HG03565 (cell line): ENCODE data around the gene ESYT2.

ENCODE experiments used
- ATAC-seq: cut with Tn5 transposase; IDR thresholded peaks from one replicate; pipeline ENCODE4 v1.9.1; 2021; ENCODE audit warnings: mild to moderate bottlenecking, moderate library complexity; ENCODE audit not compliant: unreplicated experiment

ESYT2 gene

DNA sequence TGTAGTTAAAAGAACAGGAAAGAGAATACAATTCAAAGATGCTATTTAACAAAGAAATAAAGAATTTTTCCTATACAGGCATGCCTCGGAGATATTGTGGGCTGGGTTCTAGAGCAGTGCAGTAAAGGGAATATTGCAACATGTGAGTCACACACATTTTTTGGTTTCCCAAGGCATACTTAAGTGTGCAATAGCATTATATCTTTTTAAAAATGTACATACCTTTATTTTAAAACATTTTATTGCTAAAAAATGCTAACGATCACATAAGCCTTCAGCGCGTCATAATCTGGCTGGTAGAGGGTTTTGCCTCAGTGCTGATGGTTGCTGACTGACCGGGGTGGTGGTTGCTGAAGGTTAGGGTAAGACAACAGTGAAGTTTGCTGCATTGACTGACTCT is 54.4 kb downstream of the ESYT2 start:
- ATAC-seq: no peak

DNA sequence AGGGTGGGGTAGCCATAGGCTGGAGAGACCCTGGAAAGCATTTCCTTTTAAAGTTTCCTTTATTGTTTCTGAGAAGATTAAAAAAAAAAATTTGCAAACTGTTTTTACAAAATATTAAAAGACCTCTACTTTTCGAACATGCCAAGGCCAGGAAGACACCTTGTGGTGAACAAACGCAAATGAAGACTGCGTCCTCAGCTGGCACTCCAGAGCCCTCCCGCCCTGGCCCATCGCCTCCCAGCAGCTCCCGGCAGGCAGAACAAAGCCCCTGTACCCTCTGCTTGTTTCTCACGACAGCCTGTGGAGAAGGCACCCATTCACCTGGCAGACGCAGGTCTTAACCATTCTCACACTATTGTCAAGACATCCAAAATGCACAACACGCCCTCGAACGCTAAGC is 56.4 kb downstream of the ESYT2 start:
- ATAC-seq: no peak

DNA sequence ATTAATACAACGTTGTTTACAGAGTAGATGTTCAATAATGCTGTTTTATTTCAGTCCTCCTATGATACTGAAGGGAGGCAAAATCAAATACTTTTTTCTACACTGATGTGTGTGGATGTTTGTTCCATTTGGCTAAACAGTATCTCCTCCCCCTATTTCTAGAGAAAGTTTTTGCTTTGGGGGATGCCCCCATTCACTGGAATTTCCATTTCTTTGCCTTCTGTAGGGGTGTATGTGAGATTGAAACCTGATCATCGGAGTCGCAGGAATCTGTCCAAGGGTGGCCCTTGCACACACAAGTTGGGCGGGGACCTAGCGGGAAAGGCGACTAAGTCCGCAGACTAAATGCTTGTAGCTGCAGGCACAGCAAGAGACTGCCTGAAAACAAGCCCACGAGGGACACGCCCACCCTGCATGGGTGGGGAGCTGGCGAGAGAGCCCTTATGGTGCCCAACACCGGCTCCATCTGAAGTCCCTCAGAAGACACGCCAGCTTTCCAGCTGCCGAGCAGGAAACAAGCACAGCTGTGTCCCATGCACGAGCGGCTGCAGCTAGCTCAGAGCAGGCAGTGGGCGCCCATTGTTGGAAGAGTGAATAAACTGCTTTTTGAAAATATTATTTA is 58.0 kb downstream of the ESYT2 start:
- ATAC-seq: no peak

DNA sequence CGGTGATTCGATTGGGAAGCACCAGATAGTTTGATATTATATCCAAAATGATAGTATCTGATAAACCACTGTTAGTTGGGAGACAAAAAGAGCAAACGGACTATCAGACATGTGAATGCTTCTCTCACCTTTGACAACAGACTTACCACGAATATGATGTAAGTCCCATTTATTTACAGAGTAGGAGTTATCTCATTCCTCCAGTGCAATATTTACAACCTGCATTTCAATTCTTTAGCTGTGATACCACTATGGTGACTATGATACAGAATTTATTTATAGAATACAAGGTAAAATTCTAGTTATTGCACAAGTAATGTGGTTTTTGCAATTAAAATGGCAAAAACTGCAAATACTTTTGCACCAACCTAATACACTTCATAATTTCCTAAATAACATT is 61.6 kb downstream of the ESYT2 start:
- ATAC-seq: no peak

DNA sequence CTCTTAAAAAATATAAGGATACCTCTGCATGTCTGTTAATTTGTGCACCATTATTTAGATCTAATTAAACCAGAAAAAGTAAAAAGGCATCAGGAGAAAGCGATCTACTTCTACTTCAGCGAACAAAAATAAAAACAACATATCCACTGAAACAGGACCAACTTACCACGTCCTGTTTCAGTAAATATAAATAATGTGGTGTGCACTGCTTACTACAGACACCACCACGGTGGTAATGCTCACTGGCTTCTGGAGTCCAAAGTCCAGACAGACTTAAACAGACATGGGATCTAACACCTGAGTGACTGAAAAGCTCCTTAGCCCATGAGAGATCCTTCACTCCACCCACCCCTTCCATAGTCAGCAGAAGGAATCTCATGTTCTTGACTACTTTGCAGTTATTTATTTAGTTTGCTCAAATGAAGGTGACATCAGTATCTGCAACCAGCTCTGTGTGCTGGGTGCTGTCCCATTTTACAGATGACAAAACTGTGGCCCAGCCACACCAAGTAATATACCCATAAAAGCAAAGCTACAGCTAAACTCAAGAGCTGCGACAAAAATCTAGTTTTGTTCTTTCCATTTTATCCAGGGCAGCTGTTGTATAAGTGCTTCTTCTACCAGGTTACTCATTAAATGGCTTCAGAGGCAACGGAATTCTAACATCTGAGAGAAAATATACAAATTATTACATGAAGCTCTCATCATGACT is 62.6 kb downstream of the ESYT2 start:
- ATAC-seq: no peak

DNA sequence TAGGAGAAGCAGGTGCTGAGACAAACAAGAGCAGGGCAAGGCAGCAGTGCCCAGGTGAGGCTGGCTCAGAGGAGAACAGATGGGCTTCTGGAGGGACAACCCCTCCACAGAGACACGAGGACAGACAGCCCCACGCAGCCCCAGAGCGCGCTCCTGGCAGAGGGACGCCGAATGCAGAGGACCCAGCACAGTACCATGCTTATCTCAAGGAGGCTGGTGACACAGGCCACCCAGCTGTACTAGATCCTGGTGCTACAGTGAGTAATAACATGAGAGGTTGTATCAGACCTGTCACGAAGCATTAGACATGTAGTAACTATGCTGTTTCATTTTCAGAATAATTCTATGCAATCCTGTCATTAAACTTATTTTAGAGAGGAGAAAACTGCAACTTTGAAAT is 64.3 kb downstream of the ESYT2 start:
- no peak for ATAC-seq

DNA sequence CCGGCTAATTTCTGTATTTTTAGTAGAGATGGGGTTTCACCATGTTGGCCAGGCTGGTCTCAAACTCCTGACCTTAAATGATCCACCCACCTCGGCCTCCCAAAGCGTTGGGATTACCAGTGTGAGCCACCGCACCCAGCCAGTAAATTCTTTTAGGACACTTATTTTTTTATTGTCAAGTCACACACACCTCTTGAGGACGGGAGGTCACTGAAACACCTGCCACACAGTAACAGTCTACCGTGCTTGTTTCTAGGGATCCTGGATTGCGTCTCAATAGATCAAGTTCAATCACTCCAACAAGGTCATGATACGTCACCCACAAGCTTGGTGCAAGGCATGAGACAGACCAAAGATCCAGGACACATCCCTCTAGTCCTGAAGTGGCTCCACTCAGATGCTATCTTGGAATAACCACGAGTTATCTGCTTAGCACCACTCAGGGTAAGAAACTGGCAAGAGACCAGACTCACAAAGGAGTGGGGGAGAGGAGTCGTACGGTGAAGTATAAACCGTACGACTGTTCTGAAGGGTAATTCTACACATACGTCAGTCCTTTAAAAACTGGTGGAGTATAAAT is 65.8 kb downstream of the ESYT2 start:
- no peak for ATAC-seq

DNA sequence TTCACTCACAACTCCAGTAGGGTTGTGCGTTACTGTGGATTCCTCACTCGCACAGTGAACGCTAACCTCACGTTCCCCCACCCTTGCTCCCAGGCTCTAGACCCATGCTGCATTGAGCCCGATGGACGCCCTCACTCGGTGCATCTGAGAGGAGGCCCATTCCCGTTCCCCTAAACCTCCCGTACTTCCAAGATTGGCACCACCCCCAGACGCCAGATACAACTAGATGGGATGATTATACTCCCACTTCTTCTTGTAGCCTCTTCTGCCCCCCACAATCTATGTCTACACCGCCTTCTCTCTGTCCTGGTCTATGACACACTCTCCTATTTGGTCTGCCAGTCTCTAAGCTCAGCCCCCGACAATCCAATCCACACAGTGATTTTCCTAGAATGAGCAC is 67.4 kb downstream of the ESYT2 start:
- no peak for ATAC-seq

DNA sequence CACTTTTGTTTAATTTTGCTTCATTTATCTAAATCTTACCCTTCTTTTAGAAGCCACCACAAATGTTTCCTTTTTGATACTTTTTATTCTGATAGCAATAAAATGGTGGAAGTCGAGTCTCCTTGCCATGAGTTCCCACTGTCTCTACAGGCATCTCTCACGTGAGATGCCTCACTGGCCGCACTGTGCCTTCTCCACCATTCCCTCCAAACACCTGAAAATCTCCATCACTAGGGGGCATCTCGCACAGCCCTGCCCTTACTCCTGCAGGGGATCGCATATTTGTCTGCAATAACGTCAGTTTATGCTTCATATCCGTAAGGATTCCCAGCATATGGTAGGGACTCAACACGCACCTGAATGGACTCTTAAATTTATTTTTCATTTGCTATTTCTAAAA is 68.4 kb downstream of the ESYT2 start:
- no peak for ATAC-seq

DNA sequence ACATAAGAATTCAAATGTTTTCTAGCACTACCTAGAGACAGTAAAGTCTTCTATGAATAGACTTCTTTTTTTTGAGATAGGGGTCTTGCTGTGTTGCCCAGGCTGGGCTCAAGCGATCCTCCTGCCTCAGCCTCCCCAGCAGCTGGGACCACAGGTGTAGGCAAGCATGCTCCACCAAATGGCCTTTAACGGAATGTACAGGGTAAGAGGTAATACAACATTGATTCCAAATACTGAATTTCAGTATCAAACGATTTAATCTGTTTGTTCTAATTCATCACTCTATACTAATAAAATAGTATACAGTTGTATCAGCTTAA is 68.9 kb downstream of the ESYT2 start:
- ATAC-seq: no peak

DNA sequence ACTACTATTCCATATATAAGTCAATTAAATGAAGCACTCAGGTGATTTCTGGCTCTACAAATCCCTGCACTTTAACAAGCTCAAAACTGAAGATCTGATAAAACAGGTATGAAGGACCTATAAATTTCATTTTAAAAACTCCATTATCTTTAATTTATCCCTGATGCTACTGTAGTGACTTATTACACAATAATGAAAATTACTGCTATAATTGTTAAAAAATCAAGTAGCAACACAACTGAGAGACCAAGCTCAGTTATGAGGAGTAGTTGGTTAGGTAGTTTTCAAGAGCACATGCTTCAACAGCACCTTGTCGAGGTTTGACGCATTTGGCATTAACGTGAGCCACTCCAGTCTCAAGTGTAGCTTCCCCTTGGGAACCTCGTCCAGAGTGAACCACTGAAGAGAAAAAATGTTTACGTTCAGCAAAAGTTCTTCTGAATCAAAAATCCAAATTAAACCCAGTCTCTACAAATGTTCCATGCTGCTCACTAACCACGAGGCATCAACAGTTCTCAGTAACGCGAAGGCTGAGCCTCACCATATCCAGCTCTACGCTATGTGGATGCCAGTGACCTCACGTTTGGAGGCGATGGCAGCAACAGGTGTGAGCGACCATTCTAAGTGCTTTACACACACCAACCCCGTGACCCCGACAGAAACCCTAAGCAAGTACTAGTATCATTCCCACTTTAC is 69.4 kb downstream of the ESYT2 start:
- no peak for ATAC-seq

DNA sequence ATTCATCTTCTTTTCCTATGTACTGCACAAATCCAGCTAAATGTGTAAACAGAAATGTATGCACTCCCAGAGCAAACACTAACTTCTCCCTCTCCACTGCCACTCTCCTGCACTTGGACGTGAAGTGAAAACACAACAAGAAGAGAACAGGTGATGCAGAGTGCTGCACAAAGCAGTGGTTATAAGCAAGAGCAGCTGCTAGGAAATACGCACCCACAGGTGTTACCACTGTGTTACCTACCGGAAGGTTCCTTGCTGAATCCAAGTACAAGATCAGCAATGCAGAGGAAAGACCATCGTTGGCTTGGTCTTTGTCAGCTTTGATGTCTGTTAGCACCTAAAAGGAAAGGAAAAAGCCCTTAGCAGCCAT is 70.1 kb downstream of the ESYT2 start:
- ATAC-seq: no peak

DNA sequence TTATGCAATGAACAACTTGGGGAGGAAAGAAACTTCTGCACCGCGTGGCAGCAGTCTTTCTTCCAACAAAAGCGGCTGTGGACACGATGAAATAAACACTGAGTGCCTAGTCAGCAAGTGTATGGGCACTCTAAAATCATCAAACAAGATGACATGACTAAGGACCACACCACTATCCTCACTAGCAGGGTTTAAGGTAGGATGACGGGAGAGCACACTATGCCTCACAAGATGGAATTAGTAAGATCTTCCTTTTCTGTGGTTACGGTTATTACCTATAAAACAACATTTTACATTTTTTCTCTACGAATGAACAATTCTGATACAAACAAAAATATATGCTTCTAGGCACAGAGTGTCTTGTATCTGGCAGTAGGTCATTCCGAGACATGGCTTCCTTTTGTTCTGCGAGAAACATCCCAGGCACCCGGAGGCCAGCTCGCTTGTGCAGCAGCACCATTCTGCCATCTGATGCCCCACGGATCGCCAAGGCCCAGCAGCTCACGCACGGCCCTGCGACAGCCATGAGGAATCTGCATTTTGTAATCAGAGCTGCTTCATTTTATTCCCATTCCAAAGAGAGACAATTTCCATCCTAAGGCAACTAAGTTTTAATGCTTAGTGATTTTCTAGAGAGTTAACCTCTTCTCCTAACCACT is 70.6 kb downstream of the ESYT2 start:
- no peak for ATAC-seq

DNA sequence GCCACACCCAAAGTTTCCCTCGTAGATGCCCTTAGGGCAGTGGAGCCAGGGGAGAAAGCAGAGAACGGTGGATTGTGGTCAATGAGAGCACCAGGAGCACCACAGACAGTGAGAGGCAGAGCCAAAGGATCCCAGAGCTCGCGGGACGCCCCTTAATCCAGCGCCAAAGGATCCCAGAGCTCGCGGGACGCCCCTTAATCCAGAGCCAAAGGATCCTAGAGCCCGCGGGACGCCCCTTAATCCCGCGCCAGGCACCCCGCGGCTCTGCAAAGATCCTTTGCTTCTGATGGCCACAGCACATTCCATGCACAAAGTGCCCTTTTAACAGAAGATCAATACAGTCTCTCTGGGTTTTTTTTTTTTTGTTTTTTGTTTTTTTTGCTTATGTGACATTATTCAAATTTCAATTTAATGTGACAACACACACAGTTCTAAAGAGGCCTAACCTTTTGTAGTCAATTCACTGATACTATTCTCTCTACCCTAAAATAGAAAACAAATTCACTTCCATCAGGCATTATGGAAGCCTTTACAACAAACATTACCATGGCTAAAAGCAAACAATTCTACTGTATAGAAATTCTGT is 71.8 kb downstream of the ESYT2 start:
- no peak for ATAC-seq

DNA sequence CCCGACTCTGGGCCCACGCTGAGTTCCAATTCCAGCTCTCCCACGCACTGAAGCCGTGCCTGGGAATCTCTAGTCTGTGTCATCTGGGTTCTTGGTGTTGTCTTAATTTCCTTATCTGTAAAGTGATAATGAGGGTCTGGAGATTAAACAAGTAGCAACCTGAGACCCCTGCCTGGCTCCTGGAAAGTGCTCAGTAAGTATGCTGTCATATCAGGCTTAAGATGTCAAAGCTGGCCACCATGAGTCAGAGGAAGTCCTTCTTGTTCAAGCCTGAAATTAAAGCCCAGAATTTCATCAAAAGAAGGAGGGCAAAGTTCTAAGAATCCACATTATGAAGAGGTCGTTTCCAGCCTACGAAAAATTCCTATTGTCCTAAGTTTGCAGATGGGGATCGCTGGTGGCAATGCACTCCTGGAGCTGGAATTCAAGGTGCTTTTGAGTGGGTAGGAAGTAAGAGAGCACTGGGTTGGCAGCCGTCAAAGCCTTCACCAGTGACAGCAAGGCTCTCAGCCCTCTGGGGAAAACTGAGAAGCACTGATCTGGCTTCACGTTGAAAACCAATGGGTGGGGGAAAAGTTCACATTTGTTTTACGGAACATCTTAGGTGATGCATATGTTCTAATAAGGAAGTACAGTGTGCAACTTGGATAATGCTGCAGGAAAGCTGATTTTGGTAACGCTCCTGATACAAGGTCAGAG is 74.4 kb downstream of the ESYT2 start:
- ATAC-seq: no peak

DNA sequence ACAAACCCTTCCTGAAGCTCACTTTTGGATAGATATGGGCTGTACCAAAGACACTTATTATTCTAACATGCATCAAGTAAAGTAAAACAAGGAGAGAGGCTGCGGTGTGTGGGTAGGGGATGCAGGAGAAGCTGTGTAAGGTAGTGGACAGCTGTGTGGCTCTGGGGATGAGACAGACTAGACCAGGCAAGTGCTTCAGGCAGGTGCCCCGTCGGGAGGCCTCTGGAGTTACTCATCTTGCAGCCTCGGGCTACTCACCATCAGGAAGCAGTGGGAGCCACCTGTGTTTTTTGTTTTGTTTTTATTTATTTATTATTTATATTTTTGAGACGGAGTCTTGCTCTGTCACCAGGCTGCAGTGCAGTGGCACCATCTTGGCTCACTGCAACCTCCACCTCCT is 75.4 kb downstream of the ESYT2 start:
- no peak for ATAC-seq

DNA sequence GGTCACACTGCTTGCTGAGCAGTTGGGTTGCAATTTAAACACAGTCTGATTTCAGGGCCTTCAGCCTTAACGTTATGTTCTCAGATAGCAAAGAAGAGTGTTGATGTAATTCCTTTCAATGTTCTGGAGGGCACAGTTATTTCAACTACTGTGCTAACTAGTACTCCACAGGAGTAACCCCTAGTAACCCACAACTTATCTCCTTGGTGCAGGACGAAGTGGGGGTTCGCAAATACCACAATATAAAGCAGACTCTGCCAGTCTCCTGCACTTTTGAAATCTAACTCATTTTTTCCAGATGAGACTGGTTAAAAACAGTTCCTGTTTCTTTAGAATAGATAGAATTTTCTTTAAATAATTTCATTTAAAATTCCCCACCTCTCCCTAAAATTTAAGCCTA is 77.6 kb downstream of the ESYT2 start:
- no peak for ATAC-seq

DNA sequence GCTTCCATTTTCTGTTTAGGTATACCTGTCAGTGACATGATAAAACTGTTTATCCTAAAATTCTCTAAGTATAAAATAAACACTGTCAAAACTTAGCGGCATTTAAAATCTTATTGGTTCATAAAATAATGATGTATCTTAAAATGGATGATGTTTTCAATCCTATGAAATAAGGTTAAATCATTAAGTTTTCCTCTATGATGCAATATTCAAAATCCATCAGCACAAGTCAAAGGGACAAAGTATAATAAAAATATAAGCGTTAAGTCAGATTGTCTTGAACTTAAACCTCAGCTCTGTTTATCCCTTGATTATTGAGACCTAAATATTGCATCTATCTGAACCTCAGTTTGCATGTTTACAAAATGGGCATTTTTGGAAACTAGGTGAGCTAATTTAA is 78.1 kb downstream of the ESYT2 start:
- no peak for ATAC-seq

DNA sequence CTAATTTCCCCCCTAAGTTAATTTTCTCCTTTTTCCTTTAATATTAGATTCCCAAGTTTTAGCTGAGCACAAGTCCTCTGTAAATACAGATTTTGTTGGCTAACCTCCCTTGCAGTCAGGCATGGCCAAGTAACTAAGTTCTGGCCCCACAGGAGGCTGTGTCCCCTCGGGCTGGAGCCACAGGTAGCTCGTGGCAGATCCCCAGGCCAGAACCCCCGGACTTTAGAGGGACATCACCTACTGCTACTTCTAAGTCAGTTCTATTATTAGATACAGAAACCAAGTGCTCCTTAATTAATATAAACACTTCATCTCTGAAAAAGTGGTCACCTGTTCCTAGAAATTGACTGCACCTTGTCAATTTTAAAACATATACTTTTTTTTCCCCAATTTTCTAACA is 78.6 kb downstream of the ESYT2 start:
- no peak for ATAC-seq

DNA sequence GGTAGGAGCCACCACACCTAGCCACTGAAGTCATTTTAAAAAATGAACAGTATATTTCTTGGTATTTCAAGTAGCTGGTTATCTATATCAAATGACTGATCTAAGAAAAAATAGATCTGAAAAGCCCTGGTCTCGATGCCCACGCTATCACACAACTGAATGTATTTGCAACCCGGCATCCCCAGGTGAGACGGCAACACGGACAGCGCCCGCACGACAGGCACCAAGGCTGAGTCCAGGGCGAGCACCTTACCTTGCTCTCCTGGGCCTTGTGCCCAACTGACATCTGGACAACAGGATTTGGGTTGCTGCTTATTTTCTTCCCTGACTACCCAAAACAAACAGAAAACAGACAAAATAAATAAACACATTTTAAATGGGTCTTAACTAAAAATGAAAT is 79.9 kb downstream of the ESYT2 start:
- no peak for ATAC-seq

DNA sequence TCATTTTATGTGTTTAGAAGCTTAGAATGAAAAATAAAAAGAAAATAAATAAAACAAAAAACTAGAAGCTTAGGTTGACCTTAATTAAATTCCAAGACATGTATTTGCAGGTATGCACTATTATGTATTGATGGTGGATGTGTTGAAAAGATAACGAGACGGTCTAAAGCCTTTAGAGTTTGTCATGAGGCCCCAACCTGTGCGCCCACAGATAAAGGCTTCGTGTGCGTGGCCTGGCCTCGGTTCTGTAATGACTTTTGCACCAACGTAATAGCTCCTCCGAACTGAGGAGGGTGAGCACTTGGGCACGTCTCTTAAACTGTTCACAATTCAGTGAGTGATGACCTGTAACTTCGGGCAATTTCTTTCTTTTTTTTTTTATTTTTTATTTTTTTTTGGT is 81.0 kb downstream of the ESYT2 start:
- ATAC-seq: no peak
